BE2C (cell line): ENCODE data around the gene RAD54L.

ENCODE experiments used
- DNase-seq: peaks from one replicate; pipeline ENCODE4 v3.0.0-alpha.2; 2020
- H3K27me3 ChIP-seq: fragments of 250-450 bp; sonication (Bioruptor Pico); 2 replicates; pipeline ENCODE4 v1.5.1; 2020; ENCODE audit warnings: mild to moderate bottlenecking
- H3K36me3 ChIP-seq: fragments of 250-450 bp; sonication (Bioruptor Pico); 2 replicates; pipeline ENCODE4 v1.5.1; 2020; ENCODE audit warnings: mild to moderate bottlenecking
- H3K4me1 ChIP-seq: fragments of 250-450 bp; sonication (Bioruptor Pico); 2 replicates; pipeline ENCODE4 v1.5.1; 2020
- H3K4me3 ChIP-seq: 2 replicates; pipeline ENCODE4 v1.5.1; 2011; ENCODE audit warnings: low read depth, low read length
- H3K9me3 ChIP-seq: fragments of 250-450 bp; sonication (Bioruptor Pico); 2 replicates; pipeline ENCODE4 v1.5.1; 2020
- CTCF ChIP-seq: IDR thresholded peaks from 2 replicates; pipeline ENCODE4 v1.5.1; 2012; ENCODE audit warnings: mild to moderate bottlenecking, low read depth, low read length

The RAD54L gene

GRCh38 chr1:46280092-46280491 is 32.5 kb downstream of the RAD54L start:
- peaks cover 5% of the 10 kb centered on the region for H3K36me3 ChIP-seq
- TF ChIP-seq CTCF = no peak
- no peaks in the 10 kb centered on the region for H3K27me3 ChIP-seq
- no peaks in the 10 kb centered on the region for H3K9me3 ChIP-seq
- no peak for DNase-seq
- H3K4me1 ChIP-seq = no peaks in the 10 kb centered on the region
- H3K4me3 ChIP-seq = no peak overlapping the region

GRCh38 chr1:46281021-46281420 is 33.5 kb downstream of the RAD54L start:
- no peaks in the 10 kb centered on the region for H3K4me1 ChIP-seq
- no peak for DNase-seq
- no peaks in the 10 kb centered on the region for H3K27me3 ChIP-seq
- no peak overlapping the region for H3K4me3 ChIP-seq
- H3K36me3 ChIP-seq = peaks cover 6% of the 10 kb centered on the region
- H3K9me3 ChIP-seq = no peaks in the 10 kb centered on the region
- no peak for TF ChIP-seq CTCF

- no peak for DNase-seq
- Histone ChIP-seq H3K27me3 (no peaks in the 10 kb centered on the region), H3K36me3 (peaks cover 8% of the 10 kb centered on the region; the same call in 1 of the 2 replicates), H3K4me1 (no peaks in the 10 kb centered on the region), H3K9me3 (no peaks in the 10 kb centered on the region), H3K4me3 (no peak overlapping the region)
- TF ChIP-seq CTCF = no peak
Measured at GRCh38 chr1:46284058-46284457, 36.5 kb downstream of the RAD54L start.

- Histone ChIP-seq H3K27me3 (no peaks in the 10 kb centered on the region), H3K4me1 (no peaks in the 10 kb centered on the region), H3K9me3 (no peaks in the 10 kb centered on the region), H3K4me3 (no peak overlapping the region), H3K36me3 (peaks cover 8% of the 10 kb centered on the region; the same call in 1 of the 2 replicates)
- no peak for TF ChIP-seq CTCF
- DNase-seq = no peak
Measured at GRCh38 chr1:46284597-46285564, 37.3 kb downstream of the RAD54L start.

GRCh38 chr1:46285730-46286477 is 38.3 kb downstream of the RAD54L start:
- Histone ChIP-seq H3K4me1 (no peaks in the 10 kb centered on the region), H3K4me3 (no peak overlapping the region), H3K36me3 (peaks cover 5% of the 10 kb centered on the region; the same call in 1 of the 2 replicates), H3K27me3 (no peaks in the 10 kb centered on the region), H3K9me3 (no peaks in the 10 kb centered on the region)
- no peak for TF ChIP-seq CTCF
- peak; percentile 16 for DNase-seq
